HEK293T (cell line): ENCODE measurements around the gene DYNC1LI1.

ENCODE experiments used
- FOXA1 ChIP-seq: fragments of 450-650 bp; IDR thresholded peaks from 2 replicates; pipeline ENCODE4 v1.6.1; 2016; ENCODE audit warnings: mild to moderate bottlenecking
- FOXM1 ChIP-seq: fragments of 450-650 bp; IDR thresholded peaks from 2 replicates; pipeline ENCODE4 v1.6.1; 2017; ENCODE audit warnings: mild to moderate bottlenecking, borderline replicate concordance
- NFRKB ChIP-seq: fragments of 450-650 bp; IDR thresholded peaks from 2 replicates; pipeline ENCODE4 v1.6.1; 2016; ENCODE audit warnings: mild to moderate bottlenecking, moderate library complexity
- SP1 ChIP-seq: fragments of 450-650 bp; IDR thresholded peaks from 2 replicates; pipeline ENCODE4 v1.6.1; 2017
- SUZ12 ChIP-seq: fragments of 450-650 bp; IDR thresholded peaks from 2 replicates; pipeline ENCODE4 v1.6.1; 2016; ENCODE audit warnings: mild to moderate bottlenecking
- ZNF384 ChIP-seq: fragments of 450-650 bp; IDR thresholded peaks from 2 replicates; pipeline ENCODE4 v1.6.1; 2016

DNA sequence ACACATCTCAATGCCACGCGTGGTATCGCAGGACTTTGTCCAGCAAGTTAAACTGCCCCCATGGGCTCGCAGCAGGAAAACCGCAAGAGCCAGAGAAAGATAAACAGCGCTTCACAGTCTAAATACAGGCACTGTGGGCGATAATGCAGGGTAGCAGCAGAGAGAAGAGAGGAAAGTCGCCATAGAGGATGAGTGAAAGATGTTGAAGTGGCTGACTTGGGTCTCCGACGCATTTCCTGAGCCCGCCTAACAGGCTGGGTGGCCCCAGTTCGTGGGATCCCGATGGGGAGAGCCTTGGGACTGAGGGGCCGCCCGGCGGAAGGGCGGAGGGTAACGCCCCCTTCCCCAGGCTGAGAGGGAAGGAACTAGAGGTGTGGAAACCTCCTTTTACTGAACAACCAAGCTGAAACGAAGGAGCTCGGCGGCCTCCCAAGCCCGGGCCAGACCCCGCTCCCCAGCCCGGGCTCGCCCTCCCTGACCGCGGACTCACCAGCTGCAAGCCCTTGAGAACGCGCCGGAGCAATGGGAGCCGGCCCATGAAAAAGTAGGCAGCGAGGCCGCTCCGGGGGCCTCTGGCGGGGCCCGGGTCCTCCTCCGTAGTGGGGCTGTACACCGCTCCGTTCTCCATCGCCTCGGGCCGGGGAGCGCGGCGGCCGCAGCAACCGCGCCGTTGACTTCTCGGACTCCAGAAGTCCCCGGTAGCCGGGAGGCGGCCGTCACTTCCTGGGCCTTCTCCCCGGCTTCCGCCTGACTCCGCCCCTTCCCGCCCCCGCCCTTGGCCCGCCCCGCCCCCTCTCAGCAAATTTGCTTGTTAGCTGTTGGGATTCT, 68.3 kb downstream of the DYNC1LI1 start, which contains the start of gene CMTM6:
- TF ChIP-seq SUZ12, result no peak
- no peak for TF ChIP-seq NFRKB
- no peak for TF ChIP-seq SP1
- TF ChIP-seq ZNF384, result no peak
- TF ChIP-seq FOXM1, result no peak
- no peak for TF ChIP-seq FOXA1
